HG03432 (cell line): ENCODE data around the gene DCHS1.

Experiments used
- ATAC-seq: cut with Tn5 transposase; IDR thresholded peaks from one replicate; pipeline ENCODE4 v1.9.1; 2021; ENCODE audit warnings: mild to moderate bottlenecking, moderate library complexity; ENCODE audit not compliant: unreplicated experiment

DCHS1 gene

DNA sequence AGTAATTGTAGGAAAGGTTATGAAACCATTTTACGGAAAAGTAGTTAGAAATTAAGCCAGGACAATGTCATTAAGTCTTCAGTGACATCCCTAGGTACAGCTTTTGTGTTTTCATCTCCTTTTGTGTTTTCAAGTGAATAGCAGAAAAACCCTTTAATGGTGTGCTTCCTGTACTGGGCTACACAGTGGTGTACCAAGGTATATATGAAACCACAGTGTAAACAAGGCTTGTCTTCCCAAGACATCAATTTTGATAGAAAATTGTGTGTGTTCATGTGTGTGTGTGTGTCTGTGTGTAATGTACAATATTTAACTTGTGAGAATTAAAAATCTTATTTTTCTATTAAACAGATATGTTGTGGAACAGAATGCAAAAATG is 18.6 kb upstream of the DCHS1 start:
- no peak for ATAC-seq

DNA sequence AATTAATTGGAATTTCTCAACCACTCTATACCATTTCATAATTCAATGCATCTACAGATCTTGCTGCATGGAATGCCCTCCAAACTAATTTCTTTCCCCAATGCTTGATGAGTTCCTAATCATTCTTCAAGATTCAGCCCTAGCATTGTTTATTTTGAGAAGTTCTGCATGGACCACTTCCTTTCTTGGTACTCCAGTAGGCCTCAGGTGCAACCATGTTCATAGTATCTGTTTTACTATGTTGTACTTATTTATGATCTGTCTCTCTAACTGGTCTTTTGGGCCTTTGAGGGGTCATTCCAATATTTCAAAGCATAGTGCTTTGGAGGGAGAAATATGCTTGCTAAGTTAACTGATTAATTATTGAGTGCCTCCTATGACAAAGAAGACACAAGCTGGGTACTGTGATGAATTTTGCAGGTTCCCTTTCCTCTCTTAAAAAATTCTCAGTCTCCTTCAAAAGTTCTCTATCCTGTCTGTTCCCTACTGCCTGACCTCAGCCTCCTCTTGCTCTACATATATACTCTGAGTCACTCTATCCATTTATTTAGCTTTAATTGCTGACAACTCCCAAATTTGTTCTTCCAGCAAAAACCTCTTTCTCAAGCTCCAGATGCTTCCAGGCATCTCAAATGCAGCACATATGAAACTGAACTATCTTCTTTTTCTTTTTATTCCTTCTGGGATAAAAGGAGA is 18.1 kb upstream of the DCHS1 start:
- no peak for ATAC-seq

DNA sequence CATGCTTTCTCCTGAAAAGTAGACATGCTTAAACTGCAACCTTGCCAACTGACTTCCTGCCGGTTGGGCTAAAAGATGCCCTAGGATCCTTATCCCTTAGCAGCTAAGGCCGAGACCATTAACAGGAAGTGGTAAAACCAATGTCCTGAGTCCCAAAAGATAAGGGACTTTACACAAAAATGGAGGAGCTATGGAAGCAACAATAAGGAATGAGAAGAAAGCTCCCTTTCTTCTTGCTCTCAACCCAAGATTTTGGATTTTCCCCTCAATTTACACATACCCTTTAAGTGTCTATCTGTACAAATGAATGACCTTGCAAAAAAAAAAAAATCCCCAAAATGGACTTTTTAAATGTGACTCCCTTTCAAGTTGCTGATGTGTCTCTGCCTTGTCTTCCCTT is 16.4 kb upstream of the DCHS1 start:
- no peak for ATAC-seq

DNA sequence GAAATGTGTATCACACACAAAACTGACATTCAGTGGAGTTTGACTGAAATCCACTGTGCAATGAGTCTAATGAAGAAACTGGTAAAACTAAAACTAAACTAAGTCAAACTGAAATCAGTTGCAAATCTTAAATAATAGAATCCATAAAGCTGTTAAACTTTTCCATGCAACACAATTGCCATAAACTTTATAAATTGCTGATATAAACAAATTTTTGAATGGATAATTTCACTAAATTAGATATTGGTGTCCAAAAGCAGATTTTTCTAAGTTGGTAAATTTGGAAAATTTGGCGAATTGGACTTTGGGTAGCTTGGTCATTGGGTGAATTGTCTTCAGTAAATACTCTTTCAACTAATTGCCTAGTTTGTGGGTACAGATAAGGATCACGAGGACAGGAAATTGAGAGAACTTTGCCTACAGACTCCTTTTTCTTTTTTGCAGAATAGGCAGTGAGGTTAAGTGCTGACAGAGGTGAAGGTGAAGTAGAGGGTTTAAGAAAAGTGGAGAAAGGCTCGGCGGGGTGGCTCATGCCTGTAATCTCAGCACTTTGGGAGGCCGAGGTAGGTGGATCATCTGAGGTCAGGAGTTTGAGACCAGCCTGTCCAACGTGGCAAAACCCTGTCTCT is 14.7 kb upstream of the DCHS1 start:
- no peak for ATAC-seq

- peak; percentile 76 for ATAC-seq
Measured at GRCh38 chr11:6667733-6668374, 12.2 kb upstream of the DCHS1 start.

- ATAC-seq = no peak
Measured at GRCh38 chr11:6666302-6667183, 10.9 kb upstream of the DCHS1 start.

DNA sequence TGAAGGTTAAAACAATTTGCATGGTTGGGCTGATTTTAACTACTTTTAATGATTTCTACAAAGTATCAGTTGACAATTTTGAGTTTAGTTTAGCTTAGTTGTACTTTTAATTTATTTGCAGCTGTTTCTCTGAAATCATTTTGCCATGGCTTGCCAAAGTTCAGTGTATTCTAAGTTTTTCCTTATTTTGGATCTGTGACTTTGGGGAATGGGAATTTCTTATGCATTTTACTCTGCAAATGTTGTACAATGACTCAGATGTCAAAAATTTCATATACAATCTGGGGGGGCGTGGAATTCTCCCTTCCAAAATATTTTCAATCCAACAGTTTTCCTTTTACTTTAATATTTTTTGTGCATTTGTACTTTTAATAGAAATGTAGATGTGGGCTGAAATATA is 8.9 kb upstream of the DCHS1 start:
- no peak for ATAC-seq

DNA sequence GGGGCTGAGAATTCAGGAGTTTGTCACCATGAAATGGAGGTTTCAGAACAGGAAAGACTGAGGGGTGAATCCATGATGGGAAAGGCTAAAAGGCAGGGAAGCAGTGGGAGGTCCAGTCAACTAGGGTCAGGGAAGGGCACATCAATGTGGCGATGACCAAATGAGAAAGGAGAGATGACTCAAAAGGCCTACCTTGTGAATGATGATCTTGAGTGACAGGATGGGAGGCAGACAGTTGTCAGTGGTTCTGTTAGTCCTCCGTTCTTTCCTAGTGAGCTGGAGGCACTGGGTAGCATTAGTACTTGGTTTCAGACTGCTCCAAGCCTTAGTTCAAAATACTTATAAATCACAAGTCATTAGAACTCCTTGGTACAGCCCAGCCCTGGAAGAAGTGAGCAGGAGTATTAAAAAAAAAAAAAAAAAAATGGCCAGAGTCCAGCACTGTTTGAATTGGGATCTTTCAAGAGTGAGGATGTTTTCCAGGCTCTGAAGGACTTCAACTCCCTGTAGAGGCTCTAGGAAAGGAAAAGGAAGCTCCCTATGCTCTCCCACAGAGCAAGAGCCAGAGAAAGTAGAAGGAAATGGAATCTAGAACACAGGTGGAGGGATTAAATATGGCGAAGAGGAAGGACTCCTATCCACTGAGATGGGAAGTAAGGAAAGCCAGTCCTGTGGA is 8.3 kb upstream of the DCHS1 start:
- no peak for ATAC-seq

GRCh38 chr11:6660712-6661111 is 5.1 kb upstream of the DCHS1 start:
- no peak for ATAC-seq

- ATAC-seq = no peak
Measured at GRCh38 chr11:6658647-6659046, 3.0 kb upstream of the DCHS1 start.

DNA sequence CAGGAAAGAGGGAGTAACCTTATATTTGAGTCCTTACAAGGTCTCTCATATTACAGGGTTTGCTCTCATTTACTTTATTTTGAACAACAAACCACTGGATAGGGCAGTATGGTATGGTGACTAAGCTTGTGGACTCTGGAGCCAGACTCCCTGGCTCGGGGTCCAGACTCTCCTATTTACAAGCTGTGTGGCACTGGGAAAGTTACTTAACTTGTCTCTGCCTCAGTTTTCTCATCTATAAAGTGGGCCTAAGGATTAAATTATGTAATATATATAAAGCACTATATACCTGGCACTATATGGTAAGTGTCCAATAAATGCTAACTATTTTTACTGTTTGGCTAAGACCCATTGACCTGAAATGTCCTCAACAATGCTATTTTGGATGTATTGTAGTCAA is 1.7 kb upstream of the DCHS1 start:
- ATAC-seq = no peak

- no peak for ATAC-seq
Measured at GRCh38 chr11:6656936-6657335, 1.3 kb upstream of the DCHS1 start.

DNA sequence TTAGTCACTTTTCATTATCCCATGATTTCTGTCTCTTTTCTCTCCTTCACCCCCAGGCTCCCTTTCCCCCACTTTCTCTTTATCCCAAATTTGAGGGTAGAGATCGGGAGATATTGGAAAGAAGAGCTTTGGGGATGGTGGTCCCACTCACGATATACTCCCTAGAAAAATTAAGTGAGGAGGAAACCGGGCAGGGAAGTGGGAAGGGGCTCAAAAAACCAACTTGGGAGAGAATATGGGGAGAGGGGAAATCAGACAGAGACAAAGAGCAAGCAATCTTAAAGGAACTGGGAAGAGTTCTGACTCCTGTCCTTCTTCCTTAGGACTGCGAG is 941 bp upstream of the DCHS1 start:
- no peak for ATAC-seq

GRCh38 chr11:6655020-6655789 is 404 bp downstream of the DCHS1 start:
- ATAC-seq = no peak

GRCh38 chr11:6654281-6655019 is 1.2 kb downstream of the DCHS1 start:
- no peak for ATAC-seq

DNA sequence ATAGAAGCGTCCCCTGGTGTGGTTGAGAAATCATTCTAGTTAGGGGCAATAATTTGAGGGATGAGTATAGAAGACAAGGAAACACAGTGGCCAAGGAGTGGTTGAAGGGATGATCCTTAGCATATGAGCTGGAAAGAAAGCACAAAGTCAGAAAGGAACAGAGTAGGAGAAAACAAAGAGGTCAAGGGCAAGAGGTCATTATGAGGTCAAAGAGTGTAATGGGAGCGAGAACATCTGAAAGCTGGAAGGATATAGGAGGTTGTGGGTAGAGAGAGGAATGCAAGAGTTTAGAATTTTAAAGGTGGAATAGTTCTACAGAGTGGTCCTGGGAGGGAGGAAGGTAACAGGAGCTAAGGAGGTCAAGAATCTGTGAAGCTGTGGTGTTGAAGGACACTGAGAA is 2.0 kb downstream of the DCHS1 start:
- no peak for ATAC-seq

GRCh38 chr11:6653097-6653496 is 2.5 kb downstream of the DCHS1 start:
- ATAC-seq = no peak

DNA sequence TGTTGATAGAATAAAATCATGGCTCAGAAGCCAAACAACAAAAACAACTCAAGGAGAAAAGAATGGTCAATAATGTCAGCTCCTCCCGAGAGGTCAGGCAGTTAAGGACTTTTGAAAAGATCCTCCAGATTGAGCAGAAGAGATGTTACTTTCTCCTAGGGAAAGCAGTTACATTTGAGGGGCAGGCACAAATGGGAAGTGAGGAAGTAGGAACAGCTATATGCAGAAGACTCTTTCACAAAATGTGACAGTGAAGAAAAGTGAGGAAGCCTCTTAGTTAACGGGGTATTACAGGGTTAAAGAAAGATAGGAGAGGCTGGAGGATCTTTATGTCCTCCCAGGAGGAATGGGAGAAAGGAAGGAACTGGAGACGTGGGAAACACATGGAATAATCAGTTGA is 3.4 kb downstream of the DCHS1 start:
- ATAC-seq = no peak

- no peak for ATAC-seq
Measured at GRCh38 chr11:6650980-6651379, 4.6 kb downstream of the DCHS1 start.

DNA sequence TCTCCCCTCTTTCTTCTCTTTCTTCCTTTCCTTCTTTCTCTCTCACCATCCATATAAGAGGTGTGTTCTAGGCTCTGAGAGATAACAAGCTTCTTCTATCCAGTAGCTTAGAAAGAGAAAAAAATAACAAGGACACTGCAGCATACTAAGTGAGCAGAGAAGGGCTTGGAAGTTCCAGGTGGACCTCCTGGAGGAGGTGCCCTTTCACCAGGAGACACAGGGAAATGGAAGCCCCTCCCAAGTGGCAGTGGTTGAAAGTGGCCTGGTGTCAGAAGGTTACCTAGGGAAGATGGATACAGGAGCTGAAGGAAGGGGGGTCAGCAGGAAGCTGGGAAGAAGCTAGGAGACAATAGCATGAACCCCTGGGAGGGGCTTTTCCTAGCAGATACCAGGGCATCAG is 5.5 kb downstream of the DCHS1 start:
- ATAC-seq = no peak
